K562 (cell line): ENCODE results near the gene ODAD3. TPM values are rescaled to one million over a fixed set of nuclear protein-coding genes. Genes with fewer than 3 reads are reported as not detected.

Source experiments
- ATF1 ChIP-seq, 2 experiments: fragments of 450-650 bp in 1 of 2; IDR thresholded peaks; 2 replicates each; pipeline ENCODE4 v1.6.1; 2016; ENCODE audit warnings: missing compliant biosample characterization in 1 of 2, missing genetic modification characterization in 1 of 2
- CREB3 ChIP-seq: fragments of 450-650 bp; conservative IDR thresholded peaks from 2 replicates; pipeline ENCODE4 v1.6.1; 2016; ENCODE audit warnings: missing genetic modification characterization, low read depth, mild to moderate bottlenecking, missing compliant biosample characterization, moderate library complexity
- E4F1 ChIP-seq: fragments of 250-450 bp; sonication (Bioruptor Pico); IDR thresholded peaks from 2 replicates; pipeline ENCODE4 v1.5.0; 2021; ENCODE audit warnings: mild to moderate bottlenecking, borderline replicate concordance
- HNRNPL ChIP-seq: fragments of 200-400 bp; formaldehyde crosslinking; IDR thresholded peaks from 2 replicates; pipeline ENCODE4 v1.6.1; 2017; ENCODE audit warnings: low read depth, mild to moderate bottlenecking, low read length
- HSF4 ChIP-seq: fragments of 250-450 bp; sonication (Bioruptor Pico); IDR thresholded peaks from 2 replicates; pipeline ENCODE4 v2.1.2; 2022; ENCODE audit warnings: mild to moderate bottlenecking, moderate library complexity, borderline replicate concordance
- KLF6 ChIP-seq: fragments of 250-450 bp; sonication (Bioruptor Pico); IDR thresholded peaks from 2 replicates; pipeline ENCODE4 v1.4.0; 2020; ENCODE audit warnings: mild to moderate bottlenecking, moderate library complexity, borderline replicate concordance
- MAFK ChIP-seq: IDR thresholded peaks from 2 replicates; pipeline ENCODE4 v1.6.1; 2011; ENCODE audit warnings: low read length, improper control_type of control experiment
- MAX ChIP-seq: sonication (generic); formaldehyde crosslinking; IDR thresholded peaks from 2 replicates; pipeline ENCODE4 v1.9.0; 2022; ENCODE audit warnings: mild to moderate bottlenecking, missing genetic modification reagents
- MIER1 ChIP-seq: fragments of 450-650 bp; IDR thresholded peaks from 2 replicates; pipeline ENCODE4 v1.6.1; 2016; ENCODE audit warnings: antibody characterized with exemption, mild to moderate bottlenecking, low read depth
- PKNOX1 ChIP-seq: fragments of 450-650 bp; IDR thresholded peaks from 2 replicates; pipeline ENCODE4 v1.6.1; 2016
- PRPF4 ChIP-seq: fragments of 200-400 bp; formaldehyde crosslinking; IDR thresholded peaks from one replicate; pipeline ENCODE4 v1.6.1; 2017; ENCODE audit warnings: low read length, low read depth, mild to moderate bottlenecking; ENCODE audit not compliant: insufficient read depth, poor library complexity, severe bottlenecking
- RB1 ChIP-seq: fragments of 450-650 bp; IDR thresholded peaks from 2 replicates; pipeline ENCODE4 v1.6.1; 2017; ENCODE audit warnings: low read depth, mild to moderate bottlenecking
- SAFB2 ChIP-seq: fragments of 200-400 bp; formaldehyde crosslinking; IDR thresholded peaks from 2 replicates; pipeline ENCODE4 v1.6.1; 2018; ENCODE audit warnings: borderline replicate concordance, low read length, low read depth, moderate library complexity; ENCODE audit not compliant: severe bottlenecking
- SFPQ ChIP-seq: fragments of 200-400 bp; formaldehyde crosslinking; IDR thresholded peaks from 2 replicates; pipeline ENCODE4 v1.6.1; 2017; ENCODE audit warnings: mild to moderate bottlenecking, low read depth, low read length, moderate library complexity
- YBX1 ChIP-seq: fragments of 450-650 bp; IDR thresholded peaks from 2 replicates; pipeline ENCODE4 v1.7.1; 2016; ENCODE audit warnings: mild to moderate bottlenecking
- ZFPM2 ChIP-seq: fragments of 250-450 bp; sonication (Bioruptor Pico); IDR thresholded peaks from 2 replicates; pipeline ENCODE4 v1.5.1; 2022; ENCODE audit warnings: mild to moderate bottlenecking
- ZNF398 ChIP-seq: fragments of 250-450 bp; sonication (Bioruptor Pico); IDR thresholded peaks from 2 replicates; pipeline ENCODE4 v1.8.0; 2021; ENCODE audit warnings: moderate library complexity, mild to moderate bottlenecking, inconsistent platforms
- ZNF778 ChIP-seq: fragments of 450-650 bp; formaldehyde crosslinking; IDR thresholded peaks from 2 replicates; pipeline ENCODE4 v1.4.0; 2020; ENCODE audit warnings: mild to moderate bottlenecking, moderate library complexity
- polyA plus RNA-seq, 8 experiments: library from polyadenylated mRNA; depleted of rRNA in 4 of 8; stranded (reverse) in 5 of 8; unstranded in 3 of 8; fragments of >200 nt; fragmentation: Nextera tagmentation in 2 of 8; fragmentation: Illumina TruSeq in 1 of 8; extraction: Ambion mirVana in 2 of 8; extraction: Trizol in 1 of 8; gene quantifications; 2 replicates each; pipeline versions ENCODE4 v1.2.1 to v1.2.3, GENCODE V29; 2011 to 2014; ENCODE audit warnings: inconsistent platforms in 1 of 8, missing spikeins in 1 of 8
- total RNA-seq, 7 experiments: library from RNA; depleted of rRNA in 6 of 7; stranded (reverse); fragments of >200 nt in 6 of 7; fragmentation: Illumina TruSeq in 2 of 7; extraction: Trizol in 2 of 7; gene quantifications; 2 replicates each; pipeline versions ENCODE4 v1.2.1 to v1.2.3, GENCODE V29; 2011 to 2021; ENCODE audit warnings: low replicate concordance in 1 of 7

The ODAD3 gene
- total and polyA plus RNA-seq, 9 of the 15 experiments (the other 6 are each of a cell fraction or from before 2014, with no cell fraction given), result 0.07 to 0.72 (median 0.14) TPM; not detected in 2

GRCh38 chr19:11382898-11383705 lies 51.8 kb downstream of the ODAD3 start (continued):
- no peak for TF ChIP-seq CREB3 (tag)
- no peak for TF ChIP-seq PKNOX1
- TF ChIP-seq HNRNPL, result peak; percentile 87
- no peak for TF ChIP-seq ATF1 (CRISPR knock-in tag; IDR thresholded peaks at IDR 0.05)
- TF ChIP-seq ATF1 (tag; IDR thresholded peaks at IDR 0.05), result peak; percentile 58
- no peak for TF ChIP-seq SFPQ
- TF ChIP-seq MAX (CRISPR knock-in tag), result peak; percentile 71
- no peak for TF ChIP-seq YBX1
- no peak for TF ChIP-seq SAFB2
- TF ChIP-seq HSF4 (CRISPR knock-in tag), result no peak
- TF ChIP-seq ZNF398 (CRISPR knock-in tag), result no peak
- TF ChIP-seq ZNF778 (CRISPR knock-in tag), result no peak
- no peak for TF ChIP-seq KLF6 (CRISPR knock-in tag)
- no peak for TF ChIP-seq MIER1
- no peak for TF ChIP-seq PRPF4
- TF ChIP-seq E4F1 (CRISPR knock-in tag), result no peak
- peak; percentile 95 for TF ChIP-seq RB1
- no peak for TF ChIP-seq ZFPM2 (CRISPR knock-in tag)
- no peak for TF ChIP-seq MAFK
